ENCODE measurements around the gene ISG15. TPM values are rescaled to one million over a fixed set of nuclear protein-coding genes. Genes with fewer than 3 reads are reported as not detected.

ISG15 gene
- total RNA-seq, 2 experiments from 2014 or later: 385 to 413 TPM

DNA sequence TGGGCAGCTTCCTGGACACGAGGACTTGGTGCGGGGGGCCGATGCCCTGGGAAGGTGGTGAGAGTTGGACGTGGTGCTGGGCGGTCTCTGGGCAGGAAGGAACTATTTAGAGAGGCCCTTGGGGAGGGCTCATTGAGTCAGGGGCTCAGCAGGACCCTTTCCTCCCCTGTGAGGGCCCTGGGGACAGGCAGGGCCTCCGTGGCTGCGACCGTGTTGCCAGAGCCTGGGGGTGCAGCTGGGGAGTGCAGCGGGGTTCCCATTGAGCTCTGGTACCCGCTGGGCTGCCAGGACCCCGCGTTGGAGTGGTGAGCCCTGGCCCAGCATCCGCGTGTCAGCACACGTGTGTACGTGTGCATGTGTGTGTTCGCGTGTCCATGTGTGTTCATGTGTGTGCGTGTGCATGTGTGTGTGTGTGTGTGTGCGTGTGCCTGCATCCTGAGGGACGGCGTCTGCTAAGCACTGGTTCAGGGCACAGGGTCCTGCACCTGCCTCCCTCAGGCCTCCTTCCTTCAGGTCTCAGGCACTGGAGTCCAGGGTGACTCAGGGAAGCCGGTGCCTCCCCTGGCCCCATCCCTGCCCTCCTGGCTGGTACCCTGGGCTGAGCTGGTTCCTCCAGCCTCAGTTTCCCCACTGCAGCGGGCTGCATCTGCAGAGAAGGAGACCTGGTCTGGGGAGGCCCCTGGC lies 50.1 kb downstream of the ISG15 start:
- DNase-seq (no peak), ATAC-seq (no peak)
- ChIA-PET CTCF (interaction anchor here (0.8 to 3.1 kb wide), 20 partner anchors 23 to 248 kb away, joined by 3 to 52 read pairs (median 5); partner anchors contain the start of genes HES4, ISG15, NOC2L and PERM1), POLR2A (interaction anchor here (1.0 to 3.4 kb wide), 4 partner anchors 24 to 59 kb away, joined by 4 to 26 read pairs (median 14); partner anchors contain the start of gene ISG15)
- Mint-ChIP-seq H3K4me3 (peak overlapping the region; percentile 69), H3K27me3 (ENCODE audit: low read depth) (peaks cover under 1% of the 10 kb centered on the region), H3K9me3 (ENCODE audit: insufficient read depth) (no peaks in the 10 kb centered on the region), H3K36me3 (ENCODE audit: low read depth) (peaks cover 6% of the 10 kb centered on the region), H3K27ac (peak overlapping the region; percentile 82), H3K4me1 (ENCODE audit: low read depth) (peaks cover 51% of the 10 kb centered on the region)

Other genes starting within 250 kb of the ISG15 start
- not detected for gene SAMD11, start 89.6 kb upstream of the ISG15 start, total RNA-seq
- gene NOC2L, start 54.2 kb upstream of the ISG15 start, total RNA-seq: 10 to 100 TPM; 61.7 to 68.7 TPM
- gene KLHL17, start 52.9 kb upstream of the ISG15 start, total RNA-seq: 10 to 100 TPM; 24.4 to 27.7 TPM
- gene PLEKHN1, start 47.0 kb upstream of the ISG15 start, total RNA-seq: 1 to 10 TPM; 1.7 to 2.2 TPM
- not detected for gene PERM1, start 31.4 kb upstream of the ISG15 start, total RNA-seq
- under 1 TPM; 0.45 to 0.50 TPM for gene HES4, start 13.4 kb upstream of the ISG15 start, total RNA-seq
- 10 to 100 TPM; 12.4 to 14.6 TPM for gene AGRN, start 6.6 kb downstream of the ISG15 start, total RNA-seq
- not detected for gene RNF223, start 60.8 kb downstream of the ISG15 start, total RNA-seq
- gene C1orf159, start 102.6 kb downstream of the ISG15 start, total RNA-seq: 10 to 100 TPM; 24.5 to 26.8 TPM
- under 1 TPM; 0.63 to 0.90 TPM for gene TTLL10, start 160.4 kb downstream of the ISG15 start, total RNA-seq
- 10 to 100 TPM; 17.5 to 18.8 TPM for gene TNFRSF18, start 193.1 kb downstream of the ISG15 start, total RNA-seq
- 1 to 10 TPM; 1.6 to 2.9 TPM for gene TNFRSF4, start 200.7 kb downstream of the ISG15 start, total RNA-seq
- 10 to 100 TPM; 96.9 to 99.3 TPM for gene SDF4, start 218.5 kb downstream of the ISG15 start, total RNA-seq
- 10 to 100 TPM; 21.2 to 22.4 TPM for gene B3GALT6, start 218.7 kb downstream of the ISG15 start, total RNA-seq
- gene C1QTNF12, start 233.2 kb downstream of the ISG15 start, total RNA-seq: 1 to 10 TPM; 1.8 to 2.2 TPM